SK-N-MC (cell line): Measurements from ENCODE around the gene ECSIT.

ENCODE experiments used
- EZH2 ChIP-seq: fragments of 200-600 bp; sonication (generic); IDR thresholded peaks from one replicate; pipeline ENCODE4 v1.6.1; 2017; ENCODE audit warnings: antibody characterized with exemption
- FOXP2 ChIP-seq: optimal IDR thresholded peaks from 2 replicates; pipeline ENCODE3; 2011; ENCODE audit warnings: mild to moderate bottlenecking, moderate library complexity; ENCODE audit not compliant: insufficient read depth; ENCODE audit errors: extremely low read length, control extremely low read depth
- POLR2AphosphoS5 ChIP-seq: IDR thresholded peaks from 2 replicates; pipeline ENCODE4 v1.6.1; 2012; ENCODE audit warnings: mild to moderate bottlenecking, low read depth, low read length, borderline replicate concordance

GRCh38 chr19:11458236-11458900 is 70.6 kb downstream of the ECSIT start:
- TF ChIP-seq POLR2AphosphoS5 = no peak
- TF ChIP-seq EZH2 = no peak
- TF ChIP-seq FOXP2 = no peak
